GM21717 (cell line): ENCODE data around the gene NOTCH2.

Source experiments
- ATAC-seq: cut with Tn5 transposase; IDR thresholded peaks from one replicate; pipeline ENCODE4 v1.9.1; 2021; ENCODE audit warnings: mild to moderate bottlenecking, moderate library complexity; ENCODE audit not compliant: unreplicated experiment

Gene NOTCH2

GRCh38 chr1:119912963-119913362 is 156.5 kb downstream of the NOTCH2 start:
- no peak for ATAC-seq

GRCh38 chr1:119911775-119912174 is 157.7 kb downstream of the NOTCH2 start:
- no peak for ATAC-seq

DNA sequence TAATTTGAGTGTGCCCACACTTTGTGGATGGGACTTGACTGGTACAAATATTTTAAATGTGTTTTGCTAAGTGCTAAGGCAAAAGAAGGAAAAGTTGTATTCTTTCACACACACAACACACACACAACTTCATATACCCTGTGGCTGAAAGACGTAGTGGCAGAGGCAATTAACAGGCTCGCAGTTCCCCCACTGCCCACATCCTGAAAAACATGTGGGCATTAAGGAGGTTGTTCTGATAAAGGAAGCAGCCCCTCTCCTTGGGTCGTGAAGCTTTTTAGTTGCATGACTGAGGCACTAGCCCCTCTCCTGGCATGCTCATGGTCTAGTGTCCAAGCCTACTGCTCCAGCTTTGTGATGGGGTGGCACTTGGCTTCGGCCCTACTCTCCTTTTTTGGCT is 158.8 kb downstream of the NOTCH2 start:
- no peak for ATAC-seq

GRCh38 chr1:119909890-119910596 is 159.4 kb downstream of the NOTCH2 start:
- no peak for ATAC-seq

- no peak for ATAC-seq
These were observed 160.8 kb downstream of the NOTCH2 start for GRCh38 chr1:119908661-119909060.

- no peak for ATAC-seq
These were observed 162.4 kb downstream of the NOTCH2 start for GRCh38 chr1:119906927-119907652.

DNA sequence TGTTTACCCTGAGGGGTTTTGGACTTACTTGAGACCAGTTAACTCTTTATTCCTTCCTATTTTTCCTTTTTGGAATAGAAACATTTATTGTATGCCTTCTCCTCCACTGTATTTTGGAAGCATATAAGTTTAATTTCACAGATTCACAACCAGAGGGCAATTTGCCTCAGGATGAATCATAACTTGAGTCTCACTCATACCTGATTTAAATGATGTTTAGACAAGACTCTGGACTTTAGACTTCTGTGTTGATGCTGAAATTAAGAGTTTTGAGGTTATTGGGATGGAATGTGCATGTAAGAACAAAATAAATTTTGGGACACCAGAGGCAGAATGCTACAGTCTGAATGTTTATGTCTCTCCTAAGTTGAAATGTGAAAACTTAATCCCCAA is 166.0 kb downstream of the NOTCH2 start:
- no peak for ATAC-seq

GRCh38 chr1:119902775-119903442 is 166.6 kb downstream of the NOTCH2 start:
- no peak for ATAC-seq

- ATAC-seq, result no peak
These were observed 170.3 kb downstream of the NOTCH2 start for GRCh38 chr1:119898981-119899720.

DNA sequence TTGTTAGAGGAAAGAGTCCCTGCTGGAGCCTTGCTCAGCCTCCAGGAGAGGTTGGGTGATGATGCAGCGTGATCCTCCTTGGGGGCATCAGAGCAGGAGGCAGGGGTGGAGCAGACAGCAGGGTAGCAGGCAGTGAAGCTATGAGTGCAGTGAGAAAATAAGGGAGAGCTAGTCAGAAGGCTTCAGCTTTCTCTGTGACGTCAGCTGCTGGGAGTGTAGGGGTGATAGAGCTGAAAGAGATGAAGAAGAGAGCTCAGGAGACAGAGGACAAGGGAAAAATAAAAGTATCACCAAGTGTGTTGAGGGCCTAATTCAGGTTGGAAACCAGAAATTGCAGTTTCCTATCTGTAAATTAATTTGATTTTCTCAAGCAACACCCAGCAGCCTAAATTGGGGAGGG is 170.9 kb downstream of the NOTCH2 start:
- no peak for ATAC-seq

DNA sequence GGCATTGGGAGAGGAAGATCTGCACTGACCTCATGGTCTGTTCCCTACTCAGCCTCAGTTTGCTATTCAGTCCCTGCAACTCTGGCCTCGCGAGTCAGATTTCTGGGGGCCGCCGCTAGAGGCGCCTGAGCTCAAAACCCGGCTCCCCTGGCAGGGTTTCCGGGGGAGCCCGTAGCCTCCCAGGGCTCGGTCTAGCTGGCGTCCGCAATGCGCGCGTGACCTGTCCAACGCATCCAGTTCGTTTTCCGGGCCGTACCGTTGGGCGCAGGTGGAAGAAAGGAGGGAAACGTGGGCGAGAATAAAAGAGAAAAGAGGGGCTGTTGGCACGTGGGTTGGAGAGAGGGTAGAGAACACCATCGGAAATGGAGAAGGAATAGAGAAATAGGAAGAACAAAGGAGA is 173.2 kb downstream of the NOTCH2 start, which contains the start of gene ADAM30:
TSS of gene ADAM30 (minus strand) at position 213 of the 400 bp plus-strand sequence. CDS start at position 34, 179 bp downstream.
- ATAC-seq, result no peak

- ATAC-seq, result no peak
These were observed 174.4 kb downstream of the NOTCH2 start for GRCh38 chr1:119895102-119895501.

DNA sequence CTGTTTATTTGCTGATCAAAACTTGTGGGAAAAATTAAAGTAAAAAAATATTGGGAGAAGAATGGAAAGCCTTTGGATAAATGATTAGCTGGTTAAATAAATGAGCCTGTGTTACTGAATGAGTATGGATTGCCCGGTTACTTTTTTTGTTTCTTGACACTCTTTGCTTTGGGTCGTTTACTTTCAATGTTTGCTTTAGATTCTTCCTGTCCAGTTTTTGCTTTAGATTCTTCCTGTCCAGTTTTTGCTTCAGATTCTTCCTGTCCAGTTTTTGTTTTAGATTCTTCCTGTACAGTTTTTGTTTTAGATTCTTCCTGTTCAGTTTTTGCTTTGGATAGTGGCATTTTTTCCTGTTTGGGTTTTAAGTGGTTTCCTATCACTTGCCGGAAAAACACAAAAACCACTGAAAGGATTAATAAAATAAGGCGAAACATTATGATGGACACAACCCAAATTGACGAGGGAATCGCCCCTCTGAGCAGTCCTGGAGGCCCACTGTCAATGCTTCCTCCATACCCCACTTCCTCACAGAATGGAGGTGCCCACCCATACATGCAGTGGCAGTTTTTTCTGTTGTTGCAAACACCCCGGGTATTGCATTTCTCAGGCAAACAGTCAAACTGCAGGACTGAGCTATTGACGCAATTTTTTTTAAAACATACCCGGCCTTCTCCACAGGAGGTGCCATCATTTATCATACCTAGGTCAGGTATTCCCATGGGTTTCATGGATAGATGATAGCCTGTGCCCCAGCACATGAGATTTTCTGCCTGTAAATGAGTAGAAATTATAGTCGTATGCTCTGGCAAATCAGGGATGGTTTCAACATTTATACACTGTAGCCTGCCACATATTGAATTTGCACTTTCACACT is 175.4 kb downstream of the NOTCH2 start:
- no peak for ATAC-seq

DNA sequence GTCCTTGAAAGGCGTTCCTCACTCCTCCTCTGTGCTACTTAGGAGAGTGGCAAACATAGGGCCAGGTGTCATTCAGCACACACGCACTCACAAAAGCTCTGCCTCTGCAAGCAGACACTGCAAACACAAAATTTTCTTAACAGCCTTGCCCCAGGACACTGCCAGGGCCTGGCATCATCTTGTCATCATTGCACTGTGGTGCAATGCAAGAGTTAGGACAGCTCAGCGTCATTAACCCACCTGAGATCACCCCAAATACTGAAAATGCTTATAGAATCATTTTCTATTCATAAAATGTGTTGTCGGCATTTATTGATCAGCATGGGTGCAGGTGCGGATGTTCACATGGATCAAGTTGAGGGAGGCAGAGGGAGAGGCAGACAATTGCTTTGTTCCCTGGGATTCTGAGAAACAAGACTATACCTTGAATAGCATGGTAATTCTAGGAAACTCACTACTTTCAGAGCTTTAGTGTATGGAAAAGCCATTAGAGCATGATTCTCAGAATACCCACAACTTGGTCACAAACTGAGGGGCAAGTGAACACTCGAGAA is 176.1 kb downstream of the NOTCH2 start:
- no peak for ATAC-seq

GRCh38 chr1:119891386-119891785 is 178.1 kb downstream of the NOTCH2 start:
- no peak for ATAC-seq

- no peak for ATAC-seq
These were observed 181.0 kb downstream of the NOTCH2 start for GRCh38 chr1:119888476-119888875.

DNA sequence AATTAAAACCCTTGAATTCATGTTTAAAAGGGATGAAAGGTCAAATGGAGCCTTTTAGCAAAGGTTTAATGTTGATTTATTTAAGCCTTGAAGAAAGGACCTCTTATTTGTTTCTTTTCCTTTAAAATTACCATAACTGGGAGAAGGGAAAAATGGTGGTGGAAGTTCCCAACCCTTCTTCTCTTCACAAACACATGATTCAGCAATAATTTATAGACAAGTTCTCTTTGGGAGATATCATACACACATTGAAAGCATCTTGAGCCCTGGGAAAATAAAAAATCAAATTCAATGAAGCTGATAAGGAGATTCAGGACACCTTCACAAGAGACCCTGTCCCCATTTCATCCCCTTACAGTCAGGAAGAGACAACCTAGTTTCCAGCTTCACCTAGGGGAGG is 182.0 kb downstream of the NOTCH2 start:
- no peak for ATAC-seq

DNA sequence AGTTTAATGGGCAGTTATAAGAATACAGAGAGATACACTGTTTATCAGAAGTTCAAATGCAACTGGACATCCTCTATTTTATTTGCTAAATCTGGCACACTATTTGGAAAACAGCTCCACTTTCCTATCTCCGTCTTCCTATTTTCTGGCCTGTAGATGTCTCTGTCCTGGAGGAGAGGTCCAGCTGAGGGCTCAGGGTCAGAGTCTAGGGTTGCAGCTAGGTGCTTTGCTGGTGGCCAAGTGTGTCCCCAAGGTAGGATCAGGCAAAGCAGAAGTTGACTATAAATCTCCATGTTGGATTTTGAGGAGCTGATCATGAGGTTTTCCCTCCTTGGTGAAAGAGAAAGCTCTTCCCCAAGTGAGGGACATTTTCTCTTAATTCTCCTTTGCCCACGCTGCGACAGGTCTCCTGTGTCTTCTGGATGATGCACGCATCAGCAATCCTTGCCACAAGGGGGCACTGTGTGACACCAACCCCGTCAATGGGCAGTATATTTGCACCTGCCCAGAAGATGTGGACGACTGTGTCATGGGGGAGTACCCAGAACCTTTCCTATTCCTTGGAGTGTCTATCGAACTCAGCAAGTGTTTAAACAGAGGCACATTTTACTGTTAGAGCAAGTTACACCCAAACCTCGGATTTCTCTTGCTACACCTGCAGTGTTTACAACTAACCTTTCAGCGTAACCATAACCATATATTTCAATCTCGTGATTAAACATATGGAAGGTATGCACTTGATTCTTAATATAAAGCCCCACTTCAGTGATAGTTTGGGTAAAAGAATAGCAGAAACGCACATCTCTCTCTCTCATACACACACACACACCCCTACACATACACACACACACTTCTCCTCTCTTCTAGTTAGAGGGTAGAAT is 183.3 kb downstream of the NOTCH2 start:
- no peak for ATAC-seq

DNA sequence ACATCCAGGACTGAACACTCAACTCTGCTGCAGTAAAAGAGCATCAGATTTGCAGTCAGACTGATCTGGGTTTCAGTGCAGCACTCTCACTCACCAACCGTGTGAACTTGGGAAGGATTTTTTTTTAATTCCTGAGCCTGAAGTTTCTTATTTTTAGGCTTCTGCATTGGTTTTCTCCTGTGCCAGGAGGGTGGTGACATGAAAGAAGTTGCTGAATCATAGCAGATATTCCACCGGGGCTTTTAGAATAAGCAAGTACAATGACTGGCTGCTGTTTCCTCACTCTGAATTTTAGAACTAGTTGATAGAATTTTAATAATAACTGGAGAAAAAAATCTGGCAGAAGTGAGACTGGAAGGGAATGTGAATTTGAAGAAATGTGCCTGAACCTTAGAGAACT is 184.8 kb downstream of the NOTCH2 start:
- no peak for ATAC-seq
